Mammary epithelial cell (primary cell): ENCODE data around the gene C2CD2.

Experiments used
- EZH2 ChIP-seq: IDR thresholded peaks from 2 replicates; pipeline ENCODE4 v1.6.1; 2012; ENCODE audit warnings: low read length, inconsistent platforms, borderline replicate concordance
- TF ChIP-seq, protein P1 (sequence below), 2 donors: IDR thresholded peaks in 1 of 2; conservative IDR thresholded peaks in 1 of 2; 2 replicates each; pipeline ENCODE4 v1.5.1; 2011 to 2012; ENCODE audit warnings: inconsistent platforms in 2 of 2, low read length in 2 of 2, mild to moderate bottlenecking in 2 of 2, control low read depth in 1 of 2, low read depth in 1 of 2; ENCODE audit not compliant: insufficient read depth in 1 of 2; ENCODE audit errors: extremely low read depth in 1 of 2

DNA sequence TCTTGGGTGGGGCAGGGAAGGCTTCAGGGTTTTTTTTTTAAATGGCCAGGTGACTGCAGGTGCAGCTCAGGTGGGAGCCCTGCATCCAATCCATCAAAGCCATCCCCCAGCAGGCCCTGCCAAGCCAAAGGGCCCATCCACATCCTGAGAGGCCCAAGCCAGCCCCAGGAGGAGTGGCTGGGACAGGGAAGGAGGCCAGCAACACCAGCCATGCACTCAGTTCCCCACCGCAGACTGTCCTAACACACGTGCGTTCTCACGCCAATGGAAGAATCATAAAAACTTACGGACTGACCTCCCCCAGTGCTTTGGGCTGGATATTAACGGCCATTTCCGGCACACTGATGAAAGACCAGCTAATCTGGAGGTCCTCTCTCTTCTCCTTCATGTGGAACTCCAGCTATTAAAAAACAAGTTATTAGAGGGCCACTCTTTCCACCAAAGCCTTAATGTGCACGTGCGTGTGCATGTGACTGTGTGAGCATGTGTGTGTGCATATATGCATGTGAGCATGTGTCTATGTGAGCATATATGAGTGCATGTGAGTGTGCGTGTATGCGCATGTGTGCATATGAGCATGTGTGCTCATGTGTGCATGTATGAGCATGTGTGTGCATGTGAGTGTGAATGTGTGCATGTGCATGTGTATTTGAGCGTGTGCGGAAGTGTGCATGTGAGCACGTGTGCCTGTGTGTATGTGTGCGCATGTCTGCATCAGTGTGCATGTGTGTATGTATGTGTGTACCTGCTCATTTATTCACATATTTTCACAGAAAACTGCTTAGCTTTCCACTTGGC is 35.1 kb downstream of the C2CD2 start:
- TF ChIP-seq, protein P1, sequence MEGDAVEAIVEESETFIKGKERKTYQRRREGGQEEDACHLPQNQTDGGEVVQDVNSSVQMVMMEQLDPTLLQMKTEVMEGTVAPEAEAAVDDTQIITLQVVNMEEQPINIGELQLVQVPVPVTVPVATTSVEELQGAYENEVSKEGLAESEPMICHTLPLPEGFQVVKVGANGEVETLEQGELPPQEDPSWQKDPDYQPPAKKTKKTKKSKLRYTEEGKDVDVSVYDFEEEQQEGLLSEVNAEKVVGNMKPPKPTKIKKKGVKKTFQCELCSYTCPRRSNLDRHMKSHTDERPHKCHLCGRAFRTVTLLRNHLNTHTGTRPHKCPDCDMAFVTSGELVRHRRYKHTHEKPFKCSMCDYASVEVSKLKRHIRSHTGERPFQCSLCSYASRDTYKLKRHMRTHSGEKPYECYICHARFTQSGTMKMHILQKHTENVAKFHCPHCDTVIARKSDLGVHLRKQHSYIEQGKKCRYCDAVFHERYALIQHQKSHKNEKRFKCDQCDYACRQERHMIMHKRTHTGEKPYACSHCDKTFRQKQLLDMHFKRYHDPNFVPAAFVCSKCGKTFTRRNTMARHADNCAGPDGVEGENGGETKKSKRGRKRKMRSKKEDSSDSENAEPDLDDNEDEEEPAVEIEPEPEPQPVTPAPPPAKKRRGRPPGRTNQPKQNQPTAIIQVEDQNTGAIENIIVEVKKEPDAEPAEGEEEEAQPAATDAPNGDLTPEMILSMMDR (conservative IDR thresholded peaks at IDR 0.05 in 1 of 2, IDR thresholded peaks at IDR 0.05 in 1 of 2; ENCODE audit: extremely low read depth in 1 of 2, insufficient read depth in 1 of 2, low read depth in 1 of 2, low read length in 2 of 2) = no peak
- no peak for TF ChIP-seq EZH2
